GM12872 (cell line): ENCODE data around the gene ESRP2.

Source experiments
- TF ChIP-seq, protein P1 (sequence below): IDR thresholded peaks from 3 replicates; pipeline ENCODE4 v1.5.1; 2011; ENCODE audit warnings: low read depth, mild to moderate bottlenecking, low read length, moderate library complexity; ENCODE audit not compliant: insufficient read depth

The ESRP2 gene

DNA sequence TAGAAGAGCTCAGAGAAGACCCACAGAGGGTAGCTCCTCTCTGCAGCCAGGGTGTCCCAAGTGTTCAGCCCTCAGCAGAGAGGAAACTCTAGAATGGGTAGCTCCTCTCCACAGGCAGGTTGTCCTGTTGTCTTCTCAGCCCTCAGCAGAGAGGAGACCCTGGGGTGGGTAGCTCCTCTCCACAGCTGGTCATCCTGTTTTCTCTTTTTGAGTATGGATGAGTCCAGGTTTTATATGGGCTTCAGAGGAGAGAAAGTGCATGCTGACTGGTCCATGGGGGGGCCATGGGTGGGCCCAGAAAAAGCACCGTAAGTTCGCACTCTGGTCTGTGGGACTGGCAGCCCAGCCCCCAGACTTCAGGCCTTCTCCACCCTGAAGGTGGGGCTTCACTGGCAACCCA is 48.4 kb downstream of the ESRP2 start:
- TF ChIP-seq, protein P1, sequence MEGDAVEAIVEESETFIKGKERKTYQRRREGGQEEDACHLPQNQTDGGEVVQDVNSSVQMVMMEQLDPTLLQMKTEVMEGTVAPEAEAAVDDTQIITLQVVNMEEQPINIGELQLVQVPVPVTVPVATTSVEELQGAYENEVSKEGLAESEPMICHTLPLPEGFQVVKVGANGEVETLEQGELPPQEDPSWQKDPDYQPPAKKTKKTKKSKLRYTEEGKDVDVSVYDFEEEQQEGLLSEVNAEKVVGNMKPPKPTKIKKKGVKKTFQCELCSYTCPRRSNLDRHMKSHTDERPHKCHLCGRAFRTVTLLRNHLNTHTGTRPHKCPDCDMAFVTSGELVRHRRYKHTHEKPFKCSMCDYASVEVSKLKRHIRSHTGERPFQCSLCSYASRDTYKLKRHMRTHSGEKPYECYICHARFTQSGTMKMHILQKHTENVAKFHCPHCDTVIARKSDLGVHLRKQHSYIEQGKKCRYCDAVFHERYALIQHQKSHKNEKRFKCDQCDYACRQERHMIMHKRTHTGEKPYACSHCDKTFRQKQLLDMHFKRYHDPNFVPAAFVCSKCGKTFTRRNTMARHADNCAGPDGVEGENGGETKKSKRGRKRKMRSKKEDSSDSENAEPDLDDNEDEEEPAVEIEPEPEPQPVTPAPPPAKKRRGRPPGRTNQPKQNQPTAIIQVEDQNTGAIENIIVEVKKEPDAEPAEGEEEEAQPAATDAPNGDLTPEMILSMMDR, result no peak

DNA sequence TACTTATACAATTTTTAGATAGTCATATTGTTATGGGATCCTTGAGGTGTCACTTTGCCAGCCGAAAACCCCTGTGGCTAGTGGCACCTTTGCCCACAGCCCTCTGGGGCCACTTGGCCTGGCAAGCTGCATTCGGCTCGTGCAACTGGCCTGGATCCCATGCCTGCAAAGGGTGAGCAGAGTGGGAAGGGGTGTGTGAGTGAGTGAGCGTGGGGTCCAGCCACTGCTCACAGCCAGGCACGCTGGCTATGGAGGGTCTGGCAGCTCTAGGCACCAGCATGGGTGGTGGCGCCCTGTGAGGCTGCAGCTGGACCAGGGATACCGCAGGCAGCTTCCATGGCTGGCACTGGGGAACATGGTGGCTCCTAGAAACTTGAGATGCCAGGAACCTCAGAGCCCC is 49.0 kb downstream of the ESRP2 start:
- TF ChIP-seq, protein P1, result no peak

DNA sequence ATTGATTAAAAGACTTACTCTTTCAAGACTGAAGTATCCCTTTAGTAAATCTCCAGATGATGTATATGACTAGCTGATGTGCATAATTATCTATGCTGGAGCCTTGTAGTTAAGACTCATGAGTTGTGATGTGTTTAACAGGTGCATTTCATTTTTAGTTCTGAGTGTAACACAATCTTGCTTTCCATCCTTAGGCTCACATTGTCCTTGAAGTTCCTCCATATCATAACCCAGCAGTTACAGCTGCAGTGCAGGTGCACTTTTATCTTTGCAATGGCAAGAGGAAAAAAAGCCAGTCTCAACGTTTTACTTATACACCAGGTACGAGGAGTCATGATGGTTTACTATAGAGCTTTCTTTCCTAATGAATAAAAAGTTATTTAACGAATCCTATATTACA is 52.9 kb downstream of the ESRP2 start:
- TF ChIP-seq, protein P1, result no peak

DNA sequence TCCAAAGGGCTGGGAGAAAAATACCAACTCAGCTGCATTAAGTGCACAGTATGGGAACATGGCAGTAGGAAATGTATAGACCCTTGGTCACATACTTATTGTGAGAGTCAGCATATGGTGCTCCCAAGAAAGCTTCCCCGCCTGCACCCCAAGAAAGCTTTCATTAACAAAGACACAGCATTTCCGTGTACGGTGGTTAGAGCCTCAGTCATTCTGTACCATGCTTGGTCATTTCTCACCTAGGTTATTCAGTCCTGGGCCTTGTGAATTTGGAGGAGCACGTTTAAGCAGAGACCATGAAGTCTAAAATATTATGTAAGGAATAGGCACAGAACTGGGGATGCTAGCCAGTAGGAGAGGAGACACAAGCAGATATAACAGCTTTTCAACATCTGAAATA is 56.1 kb downstream of the ESRP2 start:
- TF ChIP-seq, protein P1, result no peak

DNA sequence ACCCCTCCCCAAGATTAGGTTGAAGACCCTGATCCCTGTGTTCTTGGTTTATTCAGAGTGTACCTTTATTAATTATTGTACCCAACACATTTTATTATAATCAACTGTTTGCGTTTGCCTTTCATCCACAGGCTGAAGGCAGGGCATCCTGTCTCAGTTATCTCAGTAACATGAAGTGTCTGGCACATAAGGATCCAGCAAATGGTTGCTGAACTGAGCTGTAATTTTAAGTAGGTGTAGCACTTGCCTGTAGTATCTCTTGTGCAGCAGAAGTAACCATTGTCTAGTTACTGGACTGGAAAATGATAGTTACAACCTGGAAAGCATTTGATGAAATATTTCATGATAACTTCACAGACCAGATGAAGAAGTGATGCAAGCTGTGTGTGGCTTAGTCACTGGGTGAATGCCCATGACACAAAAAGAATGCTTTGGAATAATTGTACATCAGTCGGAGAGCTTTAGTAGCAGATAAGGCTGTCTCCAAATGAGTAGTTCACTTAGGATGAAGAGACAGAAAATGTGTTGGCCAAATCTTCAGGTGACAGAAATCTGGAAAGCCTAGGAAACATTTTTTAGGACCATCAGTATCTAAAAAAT is 56.6 kb downstream of the ESRP2 start:
- TF ChIP-seq, protein P1, result no peak
